ENCODE measurements around the gene DCLRE1C. TPM values are rescaled to one million over a fixed set of nuclear protein-coding genes. Genes with fewer than 3 reads are reported as not detected.
"Not testable (repeated sequence)": the region's sequence is repeated elsewhere in the genome, so short reads cannot be mapped to it uniquely, and the experiment has no call there.

The DCLRE1C gene
- total RNA-seq, 2 experiments from 2014 or later = 29.2 to 47.4 TPM

GRCh38 chr10:14930610-14931009 lies 23.3 kb downstream of the DCLRE1C start:
- no peak overlapping the region for H3K27ac Mint-ChIP-seq
- no peak for ATAC-seq
- H3K27me3 Mint-ChIP-seq = no peaks in the 10 kb centered on the region
- no peaks in the 10 kb centered on the region for H3K4me1 Mint-ChIP-seq
- H3K9me3 Mint-ChIP-seq (ENCODE audit: low read depth) = no peaks in the 10 kb centered on the region
- no peak for DNase-seq
- no peak overlapping the region for H3K4me3 Mint-ChIP-seq
- peaks cover 65% of the 10 kb centered on the region for H3K36me3 Mint-ChIP-seq
- CTCF ChIA-PET = no interaction called here

DNA sequence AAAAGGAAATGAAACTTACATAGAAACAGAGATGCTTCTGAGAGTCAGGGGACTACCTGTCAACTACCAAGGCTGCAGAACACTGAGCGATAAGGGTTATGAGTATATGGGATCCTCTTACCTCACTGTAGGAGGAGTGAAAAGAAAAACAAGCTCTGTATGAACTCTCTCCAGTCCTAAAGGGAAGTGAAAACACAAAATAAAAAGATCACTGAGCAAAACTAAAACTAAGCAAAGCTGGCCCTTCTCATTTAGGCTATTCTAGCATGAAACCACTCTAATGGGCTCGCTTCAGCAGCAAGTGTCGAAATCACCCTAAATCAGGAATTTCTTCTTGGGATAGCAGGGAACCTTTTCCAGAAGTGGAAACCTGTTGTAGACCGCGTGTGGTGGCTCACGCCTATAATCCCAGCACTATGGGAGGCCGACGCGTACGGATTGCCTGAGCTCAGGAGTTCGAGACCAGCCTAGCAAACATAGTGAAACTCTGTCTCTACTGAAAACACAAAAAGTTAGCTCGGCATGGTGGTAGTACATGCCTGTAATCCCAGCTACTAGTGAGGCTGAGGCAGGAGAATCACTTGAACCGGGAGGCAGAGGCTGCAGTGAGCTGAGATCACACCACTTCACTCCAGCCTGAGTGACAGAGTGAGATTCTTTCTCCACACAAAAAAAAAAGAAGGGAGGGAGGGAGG lies 27.0 kb downstream of the DCLRE1C start:
- no peak for DNase-seq
- Mint-ChIP-seq H3K36me3 (peaks cover 71% of the 10 kb centered on the region), H3K4me3 (no peak overlapping the region), H3K9me3 (ENCODE audit: low read depth) (no peaks in the 10 kb centered on the region), H3K27me3 (no peaks in the 10 kb centered on the region), H3K4me1 (no peaks in the 10 kb centered on the region), H3K27ac (peak overlapping the region; percentile 4)
- CTCF ChIA-PET = interaction anchor here (0.9 to 1.0 kb wide), 2 partner anchors 22 to 64 kb away, joined by 3 to 4 read pairs; no protein-coding TSS in a partner anchor
- no peak for ATAC-seq

GRCh38 chr10:14926061-14926470 lies 27.8 kb downstream of the DCLRE1C start:
- Mint-ChIP-seq H3K36me3 (peaks cover 73% of the 10 kb centered on the region), H3K4me3 (no peak overlapping the region), H3K27me3 (no peaks in the 10 kb centered on the region), H3K9me3 (ENCODE audit: low read depth) (no peaks in the 10 kb centered on the region), H3K4me1 (no peaks in the 10 kb centered on the region), H3K27ac (no peak overlapping the region)
- no peak for ATAC-seq
- CTCF ChIA-PET = interaction anchor here (0.9 kb wide), 1 partner anchor 63 kb away, joined by 3 read pairs; no protein-coding TSS in a partner anchor
- no peak for DNase-seq

DNA sequence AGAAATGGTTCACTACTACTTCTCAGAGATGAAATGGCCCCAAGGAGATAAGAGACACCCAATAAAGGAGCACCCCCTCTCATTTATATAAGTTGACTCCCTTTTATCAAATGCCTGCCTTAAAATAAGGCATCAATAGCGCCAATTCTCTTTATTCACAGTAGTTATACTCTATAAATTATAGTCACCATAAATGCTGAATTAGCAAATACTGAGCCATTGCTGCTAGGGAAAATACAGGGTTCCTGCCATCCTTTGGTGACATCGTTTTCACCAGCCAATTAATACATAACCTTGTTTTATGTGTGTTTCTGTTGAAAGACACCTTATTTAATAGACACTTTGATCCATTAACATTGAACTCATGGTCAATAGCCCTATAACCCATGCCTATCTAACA lies 28.6 kb downstream of the DCLRE1C start:
- no peaks in the 10 kb centered on the region for H3K27me3 Mint-ChIP-seq
- H3K4me3 Mint-ChIP-seq = no peak overlapping the region
- H3K27ac Mint-ChIP-seq = no peak overlapping the region
- H3K9me3 Mint-ChIP-seq (ENCODE audit: low read depth) = no peaks in the 10 kb centered on the region
- H3K4me1 Mint-ChIP-seq = peaks cover 2% of the 10 kb centered on the region
- no peak for ATAC-seq
- DNase-seq = no peak
- CTCF ChIA-PET = no interaction called here
- peaks cover 74% of the 10 kb centered on the region for H3K36me3 Mint-ChIP-seq

- Mint-ChIP-seq H3K27ac (no peak overlapping the region), H3K9me3 (ENCODE audit: low read depth) (no peaks in the 10 kb centered on the region), H3K4me3 (no peak overlapping the region), H3K36me3 (peaks cover 80% of the 10 kb centered on the region), H3K27me3 (no peaks in the 10 kb centered on the region), H3K4me1 (peaks cover 2% of the 10 kb centered on the region)
- DNase-seq (no peak), ATAC-seq (no peak)
- CTCF ChIA-PET = no interaction called here
Observed at GRCh38 chr10:14924013-14924412, 29.9 kb downstream of the DCLRE1C start.

GRCh38 chr10:14918964-14919363 lies 34.9 kb downstream of the DCLRE1C start:
- peaks cover 91% of the 10 kb centered on the region for H3K36me3 Mint-ChIP-seq
- no peak overlapping the region for H3K4me3 Mint-ChIP-seq
- CTCF ChIA-PET = no interaction called here
- ATAC-seq = no peak
- H3K27ac Mint-ChIP-seq = no peak overlapping the region
- H3K9me3 Mint-ChIP-seq (ENCODE audit: low read depth) = peaks cover 16% of the 10 kb centered on the region
- no peak for DNase-seq
- H3K27me3 Mint-ChIP-seq = no peaks in the 10 kb centered on the region
- peaks cover 14% of the 10 kb centered on the region for H3K4me1 Mint-ChIP-seq

GRCh38 chr10:14917827-14918226 lies 36.1 kb downstream of the DCLRE1C start:
- H3K36me3 Mint-ChIP-seq = peaks cover 92% of the 10 kb centered on the region
- H3K27me3 Mint-ChIP-seq = no peaks in the 10 kb centered on the region
- CTCF ChIA-PET = no interaction called here
- no peak overlapping the region for H3K27ac Mint-ChIP-seq
- peaks cover 18% of the 10 kb centered on the region for H3K9me3 Mint-ChIP-seq (ENCODE audit: low read depth)
- H3K4me3 Mint-ChIP-seq = no peak overlapping the region
- ATAC-seq (no peak), DNase-seq (no peak)
- peaks cover 14% of the 10 kb centered on the region for H3K4me1 Mint-ChIP-seq

GRCh38 chr10:14916600-14916999 lies 37.3 kb downstream of the DCLRE1C start:
- peaks cover 16% of the 10 kb centered on the region for H3K4me1 Mint-ChIP-seq
- peaks cover 95% of the 10 kb centered on the region for H3K36me3 Mint-ChIP-seq
- no peak overlapping the region for H3K27ac Mint-ChIP-seq
- peaks cover 18% of the 10 kb centered on the region for H3K9me3 Mint-ChIP-seq (ENCODE audit: low read depth)
- H3K27me3 Mint-ChIP-seq = no peaks in the 10 kb centered on the region
- ATAC-seq (no peak), DNase-seq (no peak)
- CTCF ChIA-PET = no interaction called here
- H3K4me3 Mint-ChIP-seq = no peak overlapping the region

- DNase-seq = no peak
- Mint-ChIP-seq H3K9me3 (ENCODE audit: low read depth) (peaks cover 13% of the 10 kb centered on the region), H3K27me3 (no peaks in the 10 kb centered on the region), H3K27ac (no peak overlapping the region), H3K4me1 (peaks cover 20% of the 10 kb centered on the region), H3K4me3 (no peak overlapping the region), H3K36me3 (peaks cover 97% of the 10 kb centered on the region)
- ATAC-seq = no peak
- CTCF ChIA-PET = no interaction called here
Observed at GRCh38 chr10:14911801-14912200, 42.1 kb downstream of the DCLRE1C start.

DNA sequence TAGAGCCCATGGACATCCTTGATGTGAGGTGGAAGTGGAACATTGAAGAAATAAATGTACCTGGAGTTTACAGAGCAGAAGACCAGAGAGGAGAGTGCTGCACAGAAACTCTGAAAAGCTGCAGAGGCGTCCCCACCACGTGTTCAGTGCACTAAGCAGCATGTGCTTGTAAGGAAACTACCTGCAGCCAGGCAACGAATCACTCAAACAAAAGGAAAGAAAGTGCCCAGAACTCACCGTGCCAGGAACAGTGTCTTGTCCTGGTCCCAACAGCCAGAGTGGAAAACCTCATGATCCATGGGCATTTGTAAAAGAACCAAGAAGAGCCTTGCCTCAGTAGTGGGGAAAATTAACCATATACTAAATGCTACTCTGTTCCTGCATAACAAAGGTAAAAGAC lies 42.9 kb downstream of the DCLRE1C start:
- CTCF ChIA-PET = no interaction called here
- ATAC-seq (no peak), DNase-seq (no peak)
- Mint-ChIP-seq H3K9me3 (ENCODE audit: low read depth) (peaks cover 9% of the 10 kb centered on the region), H3K27me3 (no peaks in the 10 kb centered on the region), H3K27ac (no peak overlapping the region), H3K36me3 (peaks cover 94% of the 10 kb centered on the region), H3K4me1 (peaks cover 22% of the 10 kb centered on the region), H3K4me3 (no peak overlapping the region)

GRCh38 chr10:14909101-14909500 lies 44.8 kb downstream of the DCLRE1C start:
- no peaks in the 10 kb centered on the region for H3K27me3 Mint-ChIP-seq
- no peak overlapping the region for H3K27ac Mint-ChIP-seq
- DNase-seq (no peak), ATAC-seq (no peak)
- no peak overlapping the region for H3K4me3 Mint-ChIP-seq
- H3K4me1 Mint-ChIP-seq = peaks cover 15% of the 10 kb centered on the region
- CTCF ChIA-PET = no interaction called here
- H3K36me3 Mint-ChIP-seq = peaks cover 85% of the 10 kb centered on the region
- H3K9me3 Mint-ChIP-seq (ENCODE audit: low read depth) = peaks cover 4% of the 10 kb centered on the region

- peak overlapping the region; percentile 15 for H3K27ac Mint-ChIP-seq
- H3K36me3 Mint-ChIP-seq = peaks cover 74% of the 10 kb centered on the region
Observed at GRCh38 chr10:14907591-14907990, 46.3 kb downstream of the DCLRE1C start.

GRCh38 chr10:14906765-14907164 lies 47.1 kb downstream of the DCLRE1C start:
- Mint-ChIP-seq H3K4me3 (no peak overlapping the region), H3K36me3 (peaks cover 69% of the 10 kb centered on the region), H3K9me3 (ENCODE audit: low read depth) (peaks cover 2% of the 10 kb centered on the region), H3K27me3 (no peaks in the 10 kb centered on the region), H3K27ac (no peak overlapping the region), H3K4me1 (peaks cover 15% of the 10 kb centered on the region)
- CTCF ChIA-PET = no interaction called here
- ATAC-seq = no peak
- DNase-seq = no peak

More at GRCh38 chr10:14907591-14907990, 46.3 kb downstream of the DCLRE1C start:
- H3K4me3 Mint-ChIP-seq; DNase-seq; H3K27me3 Mint-ChIP-seq; H3K9me3 Mint-ChIP-seq (ENCODE audit: low read depth); ATAC-seq; CTCF ChIA-PET: not testable (repeated sequence)
- peaks cover 15% of the 10 kb centered on the region for H3K4me1 Mint-ChIP-seq

GRCh38 chr10:14905890-14906289 lies 48.0 kb downstream of the DCLRE1C start:
- Mint-ChIP-seq H3K4me3 (no peak overlapping the region), H3K27ac (no peak overlapping the region), H3K4me1 (peaks cover 13% of the 10 kb centered on the region), H3K9me3 (ENCODE audit: low read depth) (peaks cover 2% of the 10 kb centered on the region), H3K36me3 (peaks cover 62% of the 10 kb centered on the region), H3K27me3 (no peaks in the 10 kb centered on the region)
- CTCF ChIA-PET = interaction anchor here (0.8 to 1.9 kb wide), 3 partner anchors 16 to 81 kb away, joined by 3 to 5 read pairs (median 4); partner anchors contain the start of gene SUV39H2
- DNase-seq = no peak
- no peak for ATAC-seq

Data from activated CD8-positive, alpha-beta memory T cell treated with anti-CD3 and anti-CD28 coated beads, Interleukin-2, amount 10 ng/mL, durations not matched to agents 7 days and 5 days (primary cell).